Ishikawa (cell line): ENCODE data around the gene ARHGAP21.

Experiments used
- CEBPB ChIP-seq: IDR thresholded peaks from 2 replicates; pipeline ENCODE4 v1.6.1; 2012
- CREB1 ChIP-seq: IDR thresholded peaks from 2 replicates; pipeline ENCODE4 v1.6.1; 2012; ENCODE audit warnings: low read depth
- EGR1 ChIP-seq: IDR thresholded peaks from 2 replicates; pipeline ENCODE4 v1.6.1; 2012
- EP300 ChIP-seq: IDR thresholded peaks from 2 replicates; pipeline ENCODE4 v1.6.1; 2012; ENCODE audit warnings: borderline replicate concordance
- FOXM1 ChIP-seq: IDR thresholded peaks from 2 replicates; pipeline ENCODE4 v1.6.1; 2012; ENCODE audit warnings: low read depth, borderline replicate concordance
- NFIC ChIP-seq: IDR thresholded peaks from 2 replicates; pipeline ENCODE4 v1.6.1; 2012
- RAD21 ChIP-seq: IDR thresholded peaks from 2 replicates; pipeline ENCODE4 v1.6.1; 2012; ENCODE audit warnings: low read depth
- TAF1 ChIP-seq: IDR thresholded peaks from 2 replicates; pipeline ENCODE4 v1.6.1; 2012; ENCODE audit warnings: low read depth, mild to moderate bottlenecking
- TCF12 ChIP-seq: IDR thresholded peaks from 2 replicates; pipeline ENCODE4 v1.6.1; 2012; ENCODE audit warnings: low read depth
- TEAD4 ChIP-seq: IDR thresholded peaks from 2 replicates; pipeline ENCODE4 v1.6.1; 2012
- YY1 ChIP-seq: IDR thresholded peaks from 2 replicates; pipeline ENCODE4 v1.6.1; 2012; ENCODE audit warnings: low read depth
- ZBTB7A ChIP-seq: IDR thresholded peaks from 2 replicates; pipeline ENCODE4 v1.6.1; 2012; ENCODE audit warnings: low read depth
- TF ChIP-seq, protein P1 (sequence below): IDR thresholded peaks from 2 replicates; pipeline ENCODE4 v1.6.1; 2012
- TF ChIP-seq, protein P2 (sequence below): IDR thresholded peaks from 2 replicates; pipeline ENCODE4 v1.6.1; 2012
- TF ChIP-seq, protein P3 (sequence below): IDR thresholded peaks from 2 replicates; pipeline ENCODE4 v1.6.1; 2012; ENCODE audit warnings: low read depth, mild to moderate bottlenecking

Gene ARHGAP21

DNA sequence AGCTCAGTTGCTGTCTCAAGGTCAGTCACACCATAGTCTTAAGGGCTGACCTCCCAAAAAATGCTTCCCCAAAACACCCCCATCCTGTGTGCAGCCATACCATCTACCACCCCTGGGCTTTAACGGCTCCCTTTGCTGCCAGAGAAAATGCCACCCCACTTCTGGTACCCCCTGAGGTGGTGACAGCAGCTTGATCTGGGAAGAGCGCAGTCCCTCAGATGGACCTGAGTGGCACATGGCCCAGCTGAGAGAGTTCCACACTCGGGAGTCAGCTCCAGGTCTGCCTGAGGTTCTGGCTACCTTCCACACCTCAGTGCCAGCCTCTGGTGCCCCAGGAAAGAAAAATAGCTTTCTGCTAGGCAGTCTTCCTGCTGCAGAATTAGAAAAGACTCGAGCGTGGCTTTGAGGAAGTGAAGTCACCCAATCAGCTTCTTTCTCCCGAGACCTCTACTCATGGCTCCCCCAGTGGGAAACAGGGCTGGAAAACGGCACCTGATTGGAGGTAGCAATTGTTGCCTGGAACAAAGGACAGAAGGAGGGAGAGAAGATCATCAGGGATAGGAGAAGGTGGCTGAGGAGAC, 151.7 kb downstream of the ARHGAP21 start:
- TF ChIP-seq CREB1 (no peak), EP300 (no peak), TCF12 (no peak), TAF1 (no peak), RAD21 (no peak), EGR1 (no peak), ZBTB7A (no peak), FOXM1 (no peak), CEBPB (no peak)
- TF ChIP-seq, protein P1, sequence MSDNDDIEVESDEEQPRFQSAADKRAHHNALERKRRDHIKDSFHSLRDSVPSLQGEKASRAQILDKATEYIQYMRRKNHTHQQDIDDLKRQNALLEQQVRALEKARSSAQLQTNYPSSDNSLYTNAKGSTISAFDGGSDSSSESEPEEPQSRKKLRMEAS = no peak
- TF ChIP-seq, protein P2, sequence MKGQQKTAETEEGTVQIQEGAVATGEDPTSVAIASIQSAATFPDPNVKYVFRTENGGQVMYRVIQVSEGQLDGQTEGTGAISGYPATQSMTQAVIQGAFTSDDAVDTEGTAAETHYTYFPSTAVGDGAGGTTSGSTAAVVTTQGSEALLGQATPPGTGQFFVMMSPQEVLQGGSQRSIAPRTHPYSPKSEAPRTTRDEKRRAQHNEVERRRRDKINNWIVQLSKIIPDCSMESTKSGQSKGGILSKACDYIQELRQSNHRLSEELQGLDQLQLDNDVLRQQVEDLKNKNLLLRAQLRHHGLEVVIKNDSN = no peak
- TF ChIP-seq, protein P3, sequence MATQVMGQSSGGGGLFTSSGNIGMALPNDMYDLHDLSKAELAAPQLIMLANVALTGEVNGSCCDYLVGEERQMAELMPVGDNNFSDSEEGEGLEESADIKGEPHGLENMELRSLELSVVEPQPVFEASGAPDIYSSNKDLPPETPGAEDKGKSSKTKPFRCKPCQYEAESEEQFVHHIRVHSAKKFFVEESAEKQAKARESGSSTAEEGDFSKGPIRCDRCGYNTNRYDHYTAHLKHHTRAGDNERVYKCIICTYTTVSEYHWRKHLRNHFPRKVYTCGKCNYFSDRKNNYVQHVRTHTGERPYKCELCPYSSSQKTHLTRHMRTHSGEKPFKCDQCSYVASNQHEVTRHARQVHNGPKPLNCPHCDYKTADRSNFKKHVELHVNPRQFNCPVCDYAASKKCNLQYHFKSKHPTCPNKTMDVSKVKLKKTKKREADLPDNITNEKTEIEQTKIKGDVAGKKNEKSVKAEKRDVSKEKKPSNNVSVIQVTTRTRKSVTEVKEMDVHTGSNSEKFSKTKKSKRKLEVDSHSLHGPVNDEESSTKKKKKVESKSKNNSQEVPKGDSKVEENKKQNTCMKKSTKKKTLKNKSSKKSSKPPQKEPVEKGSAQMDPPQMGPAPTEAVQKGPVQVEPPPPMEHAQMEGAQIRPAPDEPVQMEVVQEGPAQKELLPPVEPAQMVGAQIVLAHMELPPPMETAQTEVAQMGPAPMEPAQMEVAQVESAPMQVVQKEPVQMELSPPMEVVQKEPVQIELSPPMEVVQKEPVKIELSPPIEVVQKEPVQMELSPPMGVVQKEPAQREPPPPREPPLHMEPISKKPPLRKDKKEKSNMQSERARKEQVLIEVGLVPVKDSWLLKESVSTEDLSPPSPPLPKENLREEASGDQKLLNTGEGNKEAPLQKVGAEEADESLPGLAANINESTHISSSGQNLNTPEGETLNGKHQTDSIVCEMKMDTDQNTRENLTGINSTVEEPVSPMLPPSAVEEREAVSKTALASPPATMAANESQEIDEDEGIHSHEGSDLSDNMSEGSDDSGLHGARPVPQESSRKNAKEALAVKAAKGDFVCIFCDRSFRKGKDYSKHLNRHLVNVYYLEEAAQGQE = no peak

DNA sequence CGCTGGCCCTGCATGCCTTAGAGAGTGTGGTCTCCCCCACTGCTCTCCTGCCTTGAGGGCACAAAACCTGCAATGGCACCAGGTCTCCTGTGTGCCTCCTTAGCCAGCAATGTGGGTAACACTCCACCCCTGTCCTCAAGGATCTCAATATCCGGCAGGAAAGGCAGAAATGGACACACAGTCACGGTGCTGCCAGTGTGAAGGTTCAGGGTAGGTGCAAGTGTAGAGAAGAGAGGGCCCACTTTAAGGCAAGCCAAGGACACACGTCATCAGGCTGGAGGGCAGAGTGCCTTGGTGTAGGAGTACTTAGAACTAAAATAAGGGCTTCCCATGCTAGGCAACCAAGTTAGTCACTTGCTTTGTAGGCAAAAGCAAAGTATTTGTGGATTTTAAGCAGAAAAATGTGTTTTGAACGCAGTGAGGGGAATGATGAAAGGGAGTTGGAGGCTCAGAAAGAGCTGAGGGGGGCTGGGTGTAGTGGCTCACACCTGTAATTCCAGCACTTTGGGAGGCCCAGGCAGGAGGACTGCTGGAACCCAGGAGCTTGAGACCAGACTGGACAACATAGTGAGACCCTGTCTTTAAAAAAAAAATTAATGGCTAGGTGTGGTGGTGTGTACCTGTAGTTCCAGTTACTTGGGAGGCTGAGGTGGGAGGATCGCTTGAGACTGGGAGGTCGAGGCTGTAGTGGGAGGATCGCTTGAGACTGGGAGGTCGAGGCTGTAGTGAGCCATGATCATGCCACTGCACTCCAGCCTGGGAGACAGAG, 152.8 kb downstream of the ARHGAP21 start:
- TF ChIP-seq NFIC = no peak
- TF ChIP-seq EGR1 = no peak
- no peak for TF ChIP-seq CEBPB
- TF ChIP-seq, protein P1 = no peak
- TF ChIP-seq, protein P2 = no peak
- no peak for TF ChIP-seq RAD21
- TF ChIP-seq ZBTB7A = no peak
- TF ChIP-seq TAF1 = no peak
- TF ChIP-seq TEAD4 = no peak
- TF ChIP-seq, protein P3 = no peak
- no peak for TF ChIP-seq FOXM1
- no peak for TF ChIP-seq CREB1
- no peak for TF ChIP-seq TCF12
- no peak for TF ChIP-seq YY1

DNA sequence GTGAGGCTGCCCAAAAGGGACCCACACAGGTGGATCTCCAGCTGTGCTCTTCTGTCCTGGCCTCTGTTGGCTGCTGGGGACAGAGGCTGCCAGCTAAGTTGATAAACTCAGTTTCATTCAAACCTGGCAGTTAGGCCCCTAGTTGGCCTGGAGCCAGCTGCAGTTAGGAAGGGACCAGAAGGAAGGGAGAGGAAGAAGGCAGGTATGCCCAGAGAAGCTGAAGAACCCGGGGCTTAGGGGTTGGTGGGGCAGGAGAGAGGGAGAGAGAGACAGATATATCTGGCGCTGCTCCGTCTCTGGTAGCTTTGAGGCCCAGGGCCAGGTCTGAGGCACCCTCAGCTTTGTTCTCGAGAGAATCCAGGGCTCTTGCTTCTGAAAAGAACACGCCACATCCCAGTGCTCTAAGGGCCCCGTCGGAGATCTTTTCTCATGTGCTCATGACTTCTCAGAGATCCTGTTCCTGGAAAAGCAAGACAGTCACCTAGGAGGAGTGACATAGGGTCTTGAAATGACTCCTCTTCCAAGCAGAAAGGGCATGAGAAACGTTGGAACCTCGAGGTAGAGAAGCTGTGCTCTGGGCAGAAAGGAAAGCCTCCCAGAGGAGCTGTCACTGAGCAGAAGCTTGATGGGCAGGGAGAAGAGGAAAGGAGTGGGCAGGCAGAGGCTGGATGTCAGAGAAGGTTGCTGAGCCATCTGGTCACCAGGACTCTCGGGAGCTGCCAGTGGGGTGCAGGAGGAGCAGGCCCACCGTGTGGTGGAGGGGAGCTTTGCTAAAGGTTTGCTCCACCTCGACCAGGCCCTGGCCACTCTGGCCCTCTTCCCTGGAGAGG, 153.6 kb downstream of the ARHGAP21 start:
- TF ChIP-seq NFIC (peak; percentile 22; the same call in 1 of the 2 replicates), EP300 (no peak), CREB1 (no peak), EGR1 (no peak)
- TF ChIP-seq, protein P3 = no peak
- TF ChIP-seq, protein P1 = no peak
